ENCODE data around the gene TRANK1.

DNA sequence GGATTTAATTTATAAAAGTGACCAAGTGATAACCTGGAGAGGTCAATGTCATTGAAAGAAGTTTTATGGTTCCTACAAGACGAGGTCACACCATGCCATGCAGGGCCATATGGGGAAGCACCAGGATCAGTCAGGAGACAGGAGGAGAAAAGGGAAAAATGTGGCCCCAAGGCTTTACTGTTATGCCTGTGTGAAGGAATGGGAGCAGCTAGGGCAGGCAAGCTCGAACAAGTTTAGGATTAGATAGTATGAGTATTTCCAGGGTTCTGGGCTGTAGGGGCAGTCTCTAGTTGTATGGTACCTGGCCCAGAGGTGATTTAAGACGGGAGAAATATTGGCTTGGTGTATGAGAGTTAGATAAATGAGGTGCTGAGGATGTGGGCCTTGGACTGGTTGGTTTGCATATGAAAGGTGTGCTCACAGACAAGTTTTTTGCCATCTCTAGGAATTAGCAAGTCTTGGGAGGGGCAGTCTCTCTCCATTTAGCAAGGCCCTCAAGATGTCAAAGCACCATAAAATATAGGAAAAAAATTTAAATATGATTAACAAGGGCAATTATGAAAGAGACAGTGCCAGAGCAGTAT lies 144.2 kb downstream of the TRANK1 start:
- TF ChIP-seq, protein P1, sequence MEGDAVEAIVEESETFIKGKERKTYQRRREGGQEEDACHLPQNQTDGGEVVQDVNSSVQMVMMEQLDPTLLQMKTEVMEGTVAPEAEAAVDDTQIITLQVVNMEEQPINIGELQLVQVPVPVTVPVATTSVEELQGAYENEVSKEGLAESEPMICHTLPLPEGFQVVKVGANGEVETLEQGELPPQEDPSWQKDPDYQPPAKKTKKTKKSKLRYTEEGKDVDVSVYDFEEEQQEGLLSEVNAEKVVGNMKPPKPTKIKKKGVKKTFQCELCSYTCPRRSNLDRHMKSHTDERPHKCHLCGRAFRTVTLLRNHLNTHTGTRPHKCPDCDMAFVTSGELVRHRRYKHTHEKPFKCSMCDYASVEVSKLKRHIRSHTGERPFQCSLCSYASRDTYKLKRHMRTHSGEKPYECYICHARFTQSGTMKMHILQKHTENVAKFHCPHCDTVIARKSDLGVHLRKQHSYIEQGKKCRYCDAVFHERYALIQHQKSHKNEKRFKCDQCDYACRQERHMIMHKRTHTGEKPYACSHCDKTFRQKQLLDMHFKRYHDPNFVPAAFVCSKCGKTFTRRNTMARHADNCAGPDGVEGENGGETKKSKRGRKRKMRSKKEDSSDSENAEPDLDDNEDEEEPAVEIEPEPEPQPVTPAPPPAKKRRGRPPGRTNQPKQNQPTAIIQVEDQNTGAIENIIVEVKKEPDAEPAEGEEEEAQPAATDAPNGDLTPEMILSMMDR (IDR thresholded peaks at IDR 0.05): no peak
- TF ChIP-seq POLR2AphosphoS5 (IDR thresholded peaks at IDR 0.05) (no peak), EP300 (IDR thresholded peaks at IDR 0.05) (no peak), POLR2A (IDR thresholded peaks at IDR 0.05) (no peak)

Data from gastroesophageal sphincter (tissue), 3 donors.